Endodermal cell (in vitro differentiated cells): ENCODE results near the gene NAE1. TPM values are rescaled to one million over a fixed set of nuclear protein-coding genes. Genes with fewer than 3 reads are reported as not detected.

Experiments
- DNase-seq: peaks from one replicate; pipeline ENCODE4 v3.0.0-alpha.2; 2017
- H3K27ac ChIP-seq: 2 replicates; pipeline ENCODE4 v1.5.1; 2013; ENCODE audit warnings: mild to moderate bottlenecking, low read depth, low read length, moderate library complexity
- H3K27me3 ChIP-seq: 2 replicates; pipeline ENCODE4 v1.6.1; 2013; ENCODE audit warnings: mild to moderate bottlenecking, low read length, moderate library complexity; ENCODE audit not compliant: insufficient read depth, control insufficient read depth, poor library complexity, severe bottlenecking
- H3K36me3 ChIP-seq: 2 replicates; pipeline ENCODE4 v1.7.0; 2013; ENCODE audit warnings: mild to moderate bottlenecking, low read length, moderate library complexity; ENCODE audit not compliant: control insufficient read depth, insufficient read depth
- H3K4me1 ChIP-seq: one replicate; pipeline ENCODE4 v1.7.0; 2013; ENCODE audit warnings: low read length; ENCODE audit not compliant: control insufficient read depth, insufficient read depth
- H3K4me3 ChIP-seq: 2 replicates; pipeline ENCODE4 v1.5.1; 2013; ENCODE audit warnings: mild to moderate bottlenecking, low read length, moderate library complexity
- H3K9ac ChIP-seq: 2 replicates; pipeline ENCODE4 v1.6.1; 2013; ENCODE audit warnings: mild to moderate bottlenecking, low read length, moderate library complexity; ENCODE audit not compliant: poor library complexity, severe bottlenecking; ENCODE audit errors: extremely low read depth
- H3K9me3 ChIP-seq: 2 replicates; pipeline ENCODE4 v1.6.1; 2013; ENCODE audit warnings: mild to moderate bottlenecking, low read length, moderate library complexity; ENCODE audit not compliant: control insufficient read depth
- H3K27ac Mint-ChIP-seq: 2 replicates; pipeline ENCODE4 v1.8.0; 2020; ENCODE audit warnings: mixed read lengths
- H3K27me3 Mint-ChIP-seq: 2 replicates; pipeline ENCODE4 v1.8.0; 2021; ENCODE audit warnings: mild to moderate bottlenecking, mixed read lengths; ENCODE audit not compliant: insufficient read depth
- H3K36me3 Mint-ChIP-seq: 2 replicates; pipeline ENCODE4 v1.8.0; 2020; ENCODE audit warnings: low read depth, mixed read lengths
- H3K4me1 Mint-ChIP-seq: 2 replicates; pipeline ENCODE4 v1.8.0; 2020; ENCODE audit warnings: mixed read lengths
- H3K4me3 Mint-ChIP-seq: 2 replicates; pipeline ENCODE4 v1.8.0; 2020; ENCODE audit warnings: mild to moderate bottlenecking, moderate library complexity, mixed read lengths
- H3K9me3 Mint-ChIP-seq: 2 replicates; pipeline ENCODE4 v1.8.0; 2020; ENCODE audit warnings: mild to moderate bottlenecking, mixed read lengths
- CTCF ChIP-seq: fragments of 200-600 bp; sonication (generic); conservative IDR thresholded peaks from 2 replicates; pipeline ENCODE4 v1.5.0; 2021; ENCODE audit warnings: antibody characterized with exemption, mild to moderate bottlenecking
- WGBS, 2 experiments: methylation state at CpG; one replicate each; pipeline versions ENCODE4 v1.1.5 to v1.1.7; 2013; ENCODE audit warnings: missing lambda C conversion rate in 2 of 2, mixed read lengths in 1 of 2; ENCODE audit not compliant: insufficient coverage in 1 of 2, insufficient read length in 1 of 2; 5-methylcytosine and 5-hydroxymethylcytosine counted together
- total RNA-seq, 2 donors: library from RNA; stranded (reverse); fragmentation: NEBNext Ultra II Directional in 1 of 2; extraction: Animal tissue kit (Norgen Biotek cat#: 25700) in 1 of 2; gene quantifications; 2 replicates in 1 of 2; 3 replicates in 1 of 2; pipeline ENCODE4 v1.2.1, GENCODE V29; 2021

The NAE1 gene
- total RNA-seq, 2 donors from 2014 or later = 129 to 166 TPM

- Mint-ChIP-seq H3K4me1 (peaks cover 2% of the 10 kb centered on the region), H3K27ac (no peak overlapping the region), H3K36me3 (no peaks in the 10 kb centered on the region), H3K27me3 (peaks cover 56% of the 10 kb centered on the region), H3K9me3 (no peaks in the 10 kb centered on the region), H3K4me3 (no peak overlapping the region)
- no peaks in the 10 kb centered on the region for H3K4me1 ChIP-seq
- H3K9me3 ChIP-seq = no peaks in the 10 kb centered on the region
- no peak for DNase-seq
- H3K36me3 ChIP-seq = no peaks in the 10 kb centered on the region
- WGBS, 2 experiments = 80 to 86% methylated on average over 1 to 2 of the region's 2 CpGs
- no peak overlapping the region for H3K27ac ChIP-seq
- H3K9ac ChIP-seq = no peak overlapping the region
- H3K4me3 ChIP-seq = no peak overlapping the region
- TF ChIP-seq CTCF = no peak
- peaks cover 56% of the 10 kb centered on the region for H3K27me3 ChIP-seq
These were observed 17.4 kb upstream of the NAE1 start for GRCh38 chr16:66848172-66848571.

GRCh38 chr16:66847533-66848067 is 16.8 kb upstream of the NAE1 start:
- H3K27me3 Mint-ChIP-seq = peaks cover 62% of the 10 kb centered on the region
- Histone ChIP-seq H3K9me3 (no peaks in the 10 kb centered on the region), H3K27me3 (peaks cover 61% of the 10 kb centered on the region), H3K36me3 (no peaks in the 10 kb centered on the region), H3K9ac (no peak overlapping the region), H3K27ac (no peak overlapping the region), H3K4me3 (no peak overlapping the region), H3K4me1 (no peaks in the 10 kb centered on the region)
- H3K4me1 Mint-ChIP-seq = peaks cover 2% of the 10 kb centered on the region
- no peak overlapping the region for H3K27ac Mint-ChIP-seq
- peak; percentile 16 for DNase-seq
- H3K9me3 Mint-ChIP-seq = no peaks in the 10 kb centered on the region
- 58 to 89% methylated on average over 1 to 5 of the region's 6 CpGs for WGBS, 2 experiments
- H3K4me3 Mint-ChIP-seq = no peak overlapping the region
- TF ChIP-seq CTCF = no peak
- no peaks in the 10 kb centered on the region for H3K36me3 Mint-ChIP-seq

- Mint-ChIP-seq H3K4me1 (peaks cover 2% of the 10 kb centered on the region), H3K36me3 (no peaks in the 10 kb centered on the region), H3K9me3 (no peaks in the 10 kb centered on the region), H3K4me3 (no peak overlapping the region), H3K27ac (no peak overlapping the region), H3K27me3 (peaks cover 67% of the 10 kb centered on the region)
- peak; percentile 27 for DNase-seq
- Histone ChIP-seq H3K9ac (no peak overlapping the region), H3K36me3 (no peaks in the 10 kb centered on the region), H3K27me3 (peaks cover 68% of the 10 kb centered on the region), H3K9me3 (no peaks in the 10 kb centered on the region), H3K27ac (no peak overlapping the region), H3K4me1 (no peaks in the 10 kb centered on the region), H3K4me3 (no peak overlapping the region)
- WGBS, 2 experiments = 92 to 95% methylated on average over 5 to 6 of the region's 6 CpGs
- TF ChIP-seq CTCF = no peak
These were observed 16.1 kb upstream of the NAE1 start for GRCh38 chr16:66846831-66847230.
